Germinal center (tissue), 1 donor: ENCODE results near the gene XKR8.
"Not testable (repeated sequence)": the region's sequence is repeated elsewhere in the genome, so short reads cannot be mapped to it uniquely, and the experiment has no call there.

ENCODE experiments used
- DNase-seq: peaks from one replicate; pipeline ENCODE4 v3.0.0; 2012; ENCODE audit warnings: mixed read lengths, low spot score

Gene XKR8

DNA sequence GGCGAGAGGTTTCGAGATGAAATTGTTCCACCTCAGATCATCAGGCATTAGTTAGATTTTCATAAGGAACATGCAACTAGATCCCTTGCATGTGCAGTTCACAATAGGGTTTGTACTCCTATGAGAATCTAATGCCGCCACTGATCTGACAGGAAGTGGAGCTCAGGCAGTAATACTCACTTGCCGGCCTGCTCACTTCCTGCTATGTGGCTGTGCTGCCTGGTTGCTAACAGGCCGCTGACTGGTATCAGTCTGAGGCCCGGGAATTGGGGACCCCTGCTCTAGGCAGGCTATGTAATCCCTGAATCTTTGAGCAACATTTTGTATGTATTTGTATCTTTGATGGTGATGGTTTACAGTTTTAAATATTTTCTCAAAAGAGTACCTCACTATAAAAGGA lies 32.5 kb downstream of the XKR8 start:
- DNase-seq: no peak

DNA sequence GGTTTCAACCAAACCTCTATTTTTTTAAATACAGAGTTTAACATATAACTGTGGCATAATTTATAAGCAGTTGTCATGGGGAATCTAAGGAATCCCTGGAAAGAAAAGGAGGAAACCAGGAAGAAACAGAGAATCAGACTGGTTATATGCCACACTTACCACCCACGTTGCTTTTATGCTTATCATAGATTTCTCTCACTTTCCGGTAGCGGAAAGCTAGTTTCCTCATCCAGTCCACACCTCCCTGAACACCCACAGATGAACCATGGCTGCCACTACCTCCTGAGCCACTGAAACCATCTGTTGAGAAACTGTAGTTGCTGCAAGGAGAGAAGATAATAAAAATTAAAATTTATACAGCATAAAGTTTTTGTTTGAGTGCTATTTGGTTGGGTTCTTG lies 33.5 kb downstream of the XKR8 start:
- DNase-seq: no peak

DNA sequence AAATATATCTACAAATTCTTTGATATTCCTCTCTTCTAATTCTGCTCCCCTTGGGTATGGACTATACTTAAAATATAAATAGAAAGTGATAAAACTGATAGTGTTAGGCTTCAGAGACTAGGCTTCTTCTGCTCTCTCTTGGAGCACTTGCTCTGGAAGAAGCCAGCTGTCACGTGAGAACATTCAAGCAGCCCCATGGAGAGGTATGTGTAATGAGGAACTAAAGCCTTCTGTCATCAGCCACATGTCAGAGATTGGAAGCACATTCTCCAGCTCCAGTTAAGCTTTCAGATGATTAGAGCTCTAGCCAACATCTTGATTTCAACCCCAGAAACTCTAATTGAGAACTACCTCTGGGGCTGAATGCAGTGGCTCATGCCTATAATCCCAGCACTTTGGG lies 34.3 kb downstream of the XKR8 start:
- no peak for DNase-seq

DNA sequence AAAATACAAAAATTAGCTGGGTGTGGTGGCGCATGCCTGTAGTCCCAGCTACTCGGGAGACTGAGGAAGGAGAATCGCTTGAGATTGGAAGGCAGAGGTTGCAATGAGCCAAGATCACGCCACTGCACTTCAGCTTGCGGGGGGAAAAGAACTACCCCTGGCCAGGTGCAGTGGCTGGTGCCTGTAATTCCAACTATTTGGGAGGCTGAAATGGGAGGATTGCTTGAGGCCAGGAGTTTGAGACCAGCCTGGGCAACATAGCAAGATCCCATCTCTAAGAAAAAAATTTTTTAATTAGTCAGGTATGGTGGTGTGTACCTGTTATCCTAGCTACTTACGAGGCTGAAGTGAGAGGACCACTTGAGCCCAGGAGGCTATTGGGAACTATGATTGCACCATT lies 34.8 kb downstream of the XKR8 start:
- not testable (repeated sequence) for DNase-seq

DNA sequence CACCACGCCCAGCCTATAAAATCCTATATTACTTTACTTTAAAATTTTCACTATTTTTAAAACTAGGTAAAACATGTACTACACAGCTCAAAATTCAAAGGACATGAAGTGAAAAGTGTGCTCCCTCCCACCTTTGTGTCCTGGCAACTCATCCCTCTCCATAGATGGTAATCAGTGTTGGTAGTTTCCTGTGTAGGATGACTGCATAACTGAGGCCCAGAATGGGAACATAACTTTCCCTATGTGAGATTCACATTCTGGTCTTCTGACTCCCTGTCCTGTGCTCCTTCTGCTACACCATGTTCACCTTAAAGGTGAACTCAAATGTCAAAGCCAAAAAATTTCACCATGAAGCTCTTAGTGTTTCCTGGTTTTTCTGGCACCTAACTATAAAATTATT lies 39.3 kb downstream of the XKR8 start:
- no peak for DNase-seq

DNA sequence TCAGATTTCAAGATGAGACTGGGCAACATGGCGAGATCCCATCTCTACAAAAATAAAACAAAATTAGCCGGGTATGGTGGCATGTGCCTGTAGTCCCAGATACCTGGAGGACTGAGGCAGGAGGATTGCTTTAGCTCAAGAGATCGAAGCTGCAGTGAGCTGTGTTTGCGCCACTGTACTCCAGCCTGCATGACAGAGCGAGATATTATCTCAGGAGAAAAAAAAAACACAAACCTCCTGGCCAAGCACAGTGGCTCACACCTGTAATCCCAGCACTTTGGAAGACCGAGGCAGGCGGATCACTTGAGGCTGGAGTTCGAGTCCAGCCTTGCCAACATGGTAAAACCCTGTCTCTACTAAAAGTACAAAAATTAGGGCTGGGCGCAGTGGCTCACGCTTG lies 42.8 kb downstream of the XKR8 start:
- no peak for DNase-seq

DNA sequence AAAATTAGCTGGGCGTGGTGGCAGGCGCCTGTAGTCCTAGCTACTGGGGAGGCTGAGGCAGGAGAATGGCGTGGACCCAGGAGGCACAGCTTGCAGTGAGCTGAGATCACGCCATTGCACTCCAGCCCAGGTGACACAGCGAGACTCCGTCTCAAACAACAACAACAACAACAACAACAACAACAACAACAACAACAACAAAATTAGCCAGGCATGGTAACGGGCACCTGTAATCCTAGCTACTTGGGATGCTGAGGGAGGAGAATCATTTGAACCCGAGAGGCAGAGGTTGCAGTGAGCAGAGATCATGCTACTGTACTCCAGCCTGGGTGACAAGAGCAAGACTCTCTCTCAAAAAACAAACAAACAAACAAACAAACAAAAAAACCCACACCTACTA lies 43.3 kb downstream of the XKR8 start:
- DNase-seq: not testable (repeated sequence)

DNA sequence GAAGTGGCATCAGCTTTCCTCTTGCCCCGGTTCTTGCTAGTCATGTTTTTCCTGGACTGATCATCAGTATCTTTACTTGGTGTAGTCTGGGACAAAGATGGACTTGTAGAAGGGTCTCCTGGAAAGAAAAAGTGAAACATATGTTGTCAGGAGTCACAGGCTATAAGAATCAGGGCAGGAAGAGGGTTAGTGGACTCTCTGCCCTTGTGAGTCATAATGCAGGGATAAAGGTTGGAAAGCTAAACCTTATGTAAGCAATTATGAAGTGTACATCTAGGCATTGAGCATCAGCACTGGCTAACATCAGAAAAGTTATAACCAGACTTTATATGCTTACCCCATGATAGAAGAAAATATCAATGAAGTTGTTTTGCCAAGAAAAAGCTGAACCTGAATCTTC lies 51.2 kb downstream of the XKR8 start:
- no peak for DNase-seq
